B cell (primary cell): ENCODE data around the gene TRAF4. TPM values are rescaled to one million over a fixed set of nuclear protein-coding genes. Genes with fewer than 3 reads are reported as not detected.

Source experiments
- ATAC-seq: fragments of 200-7000 bp; cut with Tn5 transposase; one replicate; pipeline ENCODE4 v1.10.0; 2021; ENCODE audit warnings: low read depth, mild to moderate bottlenecking, moderate number of reproducible peaks, moderate library complexity
- CTCF ChIA-PET: fragments of 350-600 bp; sonication (Branson Sonifier 250); formaldehyde crosslinking; loops from one replicate; lab custom pipeline; 2021; ENCODE audit warnings: antibody characterized with exemption, inconsistent platforms; lab: Charles Lee
- POLR2A ChIA-PET: fragments of 350-600 bp; sonication (Branson Sonifier 250); formaldehyde crosslinking; loops from one replicate; lab custom pipeline; 2021; ENCODE audit warnings: antibody characterized with exemption; lab: Charles Lee
- DNase-seq: peaks from one replicate; pipeline ENCODE4 v3.0.0; 2013
- H2AFZ ChIP-seq: 2 replicates; pipeline ENCODE4 v1.6.1; 2012; ENCODE audit warnings: mild to moderate bottlenecking, low read depth, low read length; ENCODE audit not compliant: insufficient read depth, poor library complexity, severe bottlenecking
- H3K27ac ChIP-seq, 2 donors: 1 replicate in 1 of 2; 2 replicates in 1 of 2; pipeline ENCODE4 v1.5.1; 2012 to 2013; ENCODE audit warnings: low read length in 2 of 2, mild to moderate bottlenecking in 2 of 2, moderate library complexity in 1 of 2
- H3K27me3 ChIP-seq, 4 experiments: fragments of 200-600 bp in 1 of 4; sonication (generic) in 1 of 4; replicated peaks in 1 of 4; 1 replicate in 2 of 4; 2 replicates in 2 of 4; pipeline versions ENCODE4 v1.6.1 to v1.7.0; 2013 to 2016; ENCODE audit warnings: low read length in 3 of 4, mild to moderate bottlenecking in 2 of 4, mixed read lengths in 1 of 4, moderate library complexity in 1 of 4; ENCODE audit not compliant: insufficient read depth in 4 of 4, control insufficient read depth in 3 of 4; ENCODE audit errors: control extremely low read depth in 1 of 4
- H3K36me3 ChIP-seq, 2 experiments: replicated peaks in 1 of 2; 1 replicate in 1 of 2; 2 replicates in 1 of 2; pipeline versions ENCODE4 v1.6.1 to v1.7.1; 2013; ENCODE audit warnings: low read length in 1 of 2; ENCODE audit not compliant: insufficient read depth in 2 of 2, control insufficient read depth in 1 of 2; ENCODE audit errors: control extremely low read depth in 1 of 2, extremely low read depth in 1 of 2
- H3K4me1 ChIP-seq, 2 donors: fragments of 200-600 bp in 1 of 2; sonication (generic) in 1 of 2; 1 replicate in 1 of 2; 2 replicates in 1 of 2; pipeline versions ENCODE4 v1.5.1 to v1.6.1; 2013 to 2017; ENCODE audit warnings: low read length in 2 of 2; ENCODE audit not compliant: control insufficient read depth in 2 of 2, insufficient read depth in 2 of 2
- H3K4me2 ChIP-seq: replicated peaks from 2 replicates; pipeline ENCODE3; 2012; ENCODE audit warnings: mild to moderate bottlenecking, low read depth, low read length; ENCODE audit not compliant: poor library complexity, severe bottlenecking
- H3K4me3 ChIP-seq, 5 experiments: fragments of 200-600 bp in 1 of 5; sonication (generic) in 1 of 5; 1 replicate in 3 of 5; 2 replicates in 2 of 5; pipeline versions ENCODE4 v1.5.1 to v1.7.0; 2011 to 2016; ENCODE audit warnings: low read length in 4 of 5, mild to moderate bottlenecking in 4 of 5, low read depth in 2 of 5, control low read depth in 1 of 5, moderate library complexity in 1 of 5; ENCODE audit not compliant: insufficient read depth in 1 of 5; ENCODE audit errors: control extremely low read depth in 1 of 5, extremely low read depth in 1 of 5
- H3K79me2 ChIP-seq: fragments of 200-600 bp; sonication (generic); one replicate; pipeline ENCODE4 v1.6.0; 2016; ENCODE audit warnings: low read length; ENCODE audit not compliant: control insufficient read depth, insufficient read depth
- H3K9ac ChIP-seq: fragments of 200-600 bp; sonication (generic); 2 replicates; pipeline ENCODE4 v1.6.1; 2017; ENCODE audit warnings: mild to moderate bottlenecking, low read length, moderate library complexity
- H3K9me3 ChIP-seq, 3 donors: one replicate each; pipeline versions ENCODE4 v1.6.1 to v1.7.1; 2013; ENCODE audit warnings: low read length in 2 of 3; ENCODE audit not compliant: control insufficient read depth in 2 of 3, insufficient read depth in 1 of 3; ENCODE audit errors: control extremely low read depth in 1 of 3
- H4K20me1 ChIP-seq: 2 replicates; pipeline ENCODE4 v1.6.0; 2012; ENCODE audit warnings: mild to moderate bottlenecking, low read length; ENCODE audit not compliant: insufficient read depth, control insufficient read depth, poor library complexity, severe bottlenecking
- H3K27ac Mint-ChIP-seq: one replicate; pipeline ENCODE4 v1.8.0; 2021; ENCODE audit warnings: mixed read lengths
- H3K27me3 Mint-ChIP-seq: one replicate; pipeline ENCODE4 v1.8.0; 2021; ENCODE audit warnings: mixed read lengths
- H3K4me1 Mint-ChIP-seq: one replicate; pipeline ENCODE4 v1.8.0; 2021; ENCODE audit warnings: mixed read lengths
- H3K4me3 Mint-ChIP-seq: one replicate; pipeline ENCODE4 v1.8.0; 2021; ENCODE audit warnings: mixed read lengths
- H3K9me3 Mint-ChIP-seq: one replicate; pipeline ENCODE4 v1.8.0; 2022; ENCODE audit warnings: mixed read lengths; ENCODE audit not compliant: insufficient read depth
- CTCF ChIP-seq: fragments of 200-600 bp; IDR thresholded peaks from one replicate; pipeline ENCODE4 v1.8.0; 2022; ENCODE audit warnings: antibody characterized with exemption, mild to moderate bottlenecking
- EZH2 ChIP-seq: IDR thresholded peaks from 2 replicates; pipeline ENCODE4 v1.6.1; 2012; ENCODE audit warnings: borderline replicate concordance, low read depth, mild to moderate bottlenecking, moderate library complexity, low read length; ENCODE audit not compliant: insufficient read depth, poor library complexity, severe bottlenecking
- WGBS: methylation state at CpG from one replicate; pipeline ENCODE4 v1.1.5; 2013; ENCODE audit warnings: missing lambda C conversion rate; ENCODE audit not compliant: insufficient coverage; 5-methylcytosine and 5-hydroxymethylcytosine counted together
- intact Hi-C: fragments of 100-400 bp; cut with micrococcal nuclease; formaldehyde crosslinking; loops from one replicate; pipeline ENCODE4 v1.10.0; 2022
- polyA plus RNA-seq: library from polyadenylated mRNA; depleted of rRNA; stranded (reverse); fragments of >200 nt; gene quantifications from 2 replicates; pipeline ENCODE4 v1.2.3, GENCODE V29; 2012
- total RNA-seq, 2 donors: library from RNA; stranded (reverse); fragments of 120-200 nt in 1 of 2; gene quantifications; 1 replicate in 1 of 2; 2 replicates in 1 of 2; pipeline versions ENCODE4 v1.2.3 to v1.2.4, GENCODE V29; 2013 to 2022

Gene TRAF4
- total and polyA plus RNA-seq, 2 donors (not counting 1 experiment from before 2014, with no cell fraction given) = 226 to 683 TPM

- no peaks in the 10 kb centered on the region for H3K27me3 ChIP-seq
- Mint-ChIP-seq H3K27me3 (no peaks in the 10 kb centered on the region), H3K27ac (no peak overlapping the region), H3K4me1 (no peaks in the 10 kb centered on the region), H3K4me3 (no peak overlapping the region), H3K9me3 (no peaks in the 10 kb centered on the region)
- H3K79me2 ChIP-seq = no peaks in the 10 kb centered on the region
- no peaks in the 10 kb centered on the region for H3K9me3 ChIP-seq
- H3K4me2 ChIP-seq = no peak overlapping the region
- peaks cover 0 to 46% of the 10 kb centered on the region in 2 experiments for H3K36me3 ChIP-seq
- TF ChIP-seq EZH2 (no peak), CTCF (no peak)
- no peak overlapping the region for H3K9ac ChIP-seq
- H2AFZ ChIP-seq = no peak overlapping the region
- no peaks in the 10 kb centered on the region for H4K20me1 ChIP-seq
- intact Hi-C loops = no loop called here
- H3K4me3 ChIP-seq = no peak overlapping the region
- ATAC-seq = no peak
- ChIA-PET CTCF (interaction anchor here (0.6 kb wide), 1 partner anchor 516 kb away, joined by 4 read pairs; no protein-coding TSS in a partner anchor), POLR2A (no interaction called here)
- H3K4me1 ChIP-seq = no peaks in the 10 kb centered on the region
- WGBS = 96% methylated on average over 12 of the region's 14 CpGs
- no peak overlapping the region for H3K27ac ChIP-seq
- no peak for DNase-seq
Observed at GRCh38 chr17:28704219-28704858, 39.5 kb upstream of the TRAF4 start.

- Histone ChIP-seq H2AFZ (no peak overlapping the region), H3K4me3 (no peak overlapping the region), H3K27ac (no peak overlapping the region), H3K4me2 (no peak overlapping the region), H3K79me2 (no peaks in the 10 kb centered on the region), H3K9ac (no peak overlapping the region), H3K4me1 (no peaks in the 10 kb centered on the region), H3K36me3 (peaks cover 0 to 38% of the 10 kb centered on the region in 2 experiments), H4K20me1 (no peaks in the 10 kb centered on the region), H3K9me3 (no peaks in the 10 kb centered on the region), H3K27me3 (no peaks in the 10 kb centered on the region)
- WGBS = 91% methylated on average over 4 of the region's 5 CpGs
- ATAC-seq = no peak
- CTCF ChIA-PET = no interaction called here
- POLR2A ChIA-PET = no interaction called here
- TF ChIP-seq EZH2 (no peak), CTCF (no peak)
- no peaks in the 10 kb centered on the region for H3K4me1 Mint-ChIP-seq
- H3K27ac Mint-ChIP-seq = no peak overlapping the region
- H3K9me3 Mint-ChIP-seq = no peaks in the 10 kb centered on the region
- no peaks in the 10 kb centered on the region for H3K27me3 Mint-ChIP-seq
- no peak for DNase-seq
- intact Hi-C loops = no loop called here
- H3K4me3 Mint-ChIP-seq = no peak overlapping the region
Observed at GRCh38 chr17:28705074-28705659, 38.6 kb upstream of the TRAF4 start.
